HG02571 (cell line): Measurements from ENCODE around the gene SHCBP1.
"Not testable (repeated sequence)": the region's sequence is repeated elsewhere in the genome, so short reads cannot be mapped to it uniquely, and the experiment has no call there.

Source experiments
- ATAC-seq: cut with Tn5 transposase; IDR thresholded peaks from one replicate; pipeline ENCODE4 v1.9.1; 2021; ENCODE audit warnings: mild to moderate bottlenecking, moderate library complexity; ENCODE audit not compliant: unreplicated experiment

Gene SHCBP1

DNA sequence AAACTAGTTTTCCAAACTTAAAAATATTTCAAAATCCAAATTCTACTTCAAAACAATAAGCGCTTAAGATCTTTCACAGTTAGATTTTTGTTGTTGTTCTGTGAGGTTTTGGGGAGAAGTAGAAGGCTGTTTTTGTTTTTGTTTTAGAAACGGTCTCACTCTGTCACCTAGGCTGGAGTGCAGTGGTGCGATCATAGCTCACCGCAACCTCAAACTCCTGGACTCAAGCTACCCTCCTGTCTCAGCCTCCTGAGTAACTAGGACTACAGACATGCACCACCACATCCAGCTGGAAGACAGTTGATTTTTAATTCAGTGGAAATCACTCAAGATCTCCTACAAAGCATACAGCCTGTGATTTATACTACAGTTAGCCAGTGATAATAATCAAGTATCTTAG is 2.7 kb downstream of the SHCBP1 start:
- no peak for ATAC-seq

- ATAC-seq, result no peak
These were observed 7.2 kb downstream of the SHCBP1 start for GRCh38 chr16:46614006-46614405.

- no peak for ATAC-seq
These were observed 7.8 kb downstream of the SHCBP1 start for GRCh38 chr16:46613352-46613751.

DNA sequence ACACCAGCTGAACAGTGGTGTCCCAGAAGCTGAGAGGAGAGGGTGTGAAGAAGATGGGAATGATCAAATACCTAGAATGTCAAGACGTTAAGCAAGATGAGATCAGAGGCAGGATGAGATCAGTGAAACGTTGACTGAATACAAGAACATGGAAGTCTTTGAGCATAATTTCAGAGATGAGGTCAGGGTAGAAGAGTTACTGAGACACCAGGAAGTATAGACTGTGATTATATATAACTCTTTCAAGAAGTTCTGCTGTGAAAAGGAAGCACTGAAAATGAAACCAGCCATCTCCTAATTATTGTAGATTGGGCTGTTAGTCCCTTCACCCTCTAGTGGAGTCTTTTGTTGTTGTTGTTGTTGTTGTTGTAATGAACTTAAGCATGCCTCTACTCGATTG is 9.1 kb downstream of the SHCBP1 start:
- no peak for ATAC-seq

- ATAC-seq, result no peak
These were observed 13.7 kb downstream of the SHCBP1 start for GRCh38 chr16:46607529-46607928.

DNA sequence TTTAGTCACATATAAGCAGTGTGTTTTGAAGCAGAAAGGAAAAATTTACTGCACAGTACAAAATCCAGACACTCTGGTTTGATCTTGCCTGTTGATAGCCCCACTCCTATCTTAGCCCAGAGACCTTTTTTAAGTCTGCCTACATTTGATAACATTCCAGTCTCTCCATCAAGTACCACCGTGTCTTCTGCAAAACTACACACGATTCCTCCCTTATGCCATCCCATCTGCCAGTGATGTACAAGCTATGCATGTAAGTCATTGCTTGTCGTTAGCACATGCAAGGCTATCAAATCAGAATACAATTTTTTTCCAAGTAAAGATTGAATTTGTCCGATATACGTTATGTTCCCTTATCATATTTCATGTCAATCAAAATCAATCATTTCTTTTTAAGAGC is 14.9 kb downstream of the SHCBP1 start:
- no peak for ATAC-seq

- no peak for ATAC-seq
These were observed 29.9 kb downstream of the SHCBP1 start for GRCh38 chr16:46591257-46591656.

GRCh38 chr16:46586011-46586577 is 35.1 kb downstream of the SHCBP1 start:
- no peak for ATAC-seq

- no peak for ATAC-seq
These were observed 38.1 kb downstream of the SHCBP1 start for GRCh38 chr16:46583036-46583435.

DNA sequence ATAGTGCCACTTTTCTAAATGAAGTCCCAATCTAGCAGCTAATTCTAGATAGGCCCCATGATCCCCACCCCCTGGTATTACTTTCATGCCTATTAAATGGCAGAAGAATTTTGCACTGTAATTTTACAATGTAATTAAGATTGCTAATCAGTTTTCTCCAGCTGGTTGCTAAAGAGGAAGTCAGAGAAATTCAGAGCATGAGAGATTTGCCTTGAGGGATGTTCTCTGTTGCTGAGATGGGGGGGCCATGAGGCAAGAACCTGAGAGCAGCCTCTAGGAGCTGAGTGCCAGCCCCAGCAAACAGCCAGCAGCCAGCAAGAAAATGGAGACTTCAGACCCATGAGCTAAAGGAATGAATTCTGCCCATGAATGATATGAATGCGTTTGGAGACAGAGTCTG is 38.9 kb downstream of the SHCBP1 start:
- no peak for ATAC-seq

DNA sequence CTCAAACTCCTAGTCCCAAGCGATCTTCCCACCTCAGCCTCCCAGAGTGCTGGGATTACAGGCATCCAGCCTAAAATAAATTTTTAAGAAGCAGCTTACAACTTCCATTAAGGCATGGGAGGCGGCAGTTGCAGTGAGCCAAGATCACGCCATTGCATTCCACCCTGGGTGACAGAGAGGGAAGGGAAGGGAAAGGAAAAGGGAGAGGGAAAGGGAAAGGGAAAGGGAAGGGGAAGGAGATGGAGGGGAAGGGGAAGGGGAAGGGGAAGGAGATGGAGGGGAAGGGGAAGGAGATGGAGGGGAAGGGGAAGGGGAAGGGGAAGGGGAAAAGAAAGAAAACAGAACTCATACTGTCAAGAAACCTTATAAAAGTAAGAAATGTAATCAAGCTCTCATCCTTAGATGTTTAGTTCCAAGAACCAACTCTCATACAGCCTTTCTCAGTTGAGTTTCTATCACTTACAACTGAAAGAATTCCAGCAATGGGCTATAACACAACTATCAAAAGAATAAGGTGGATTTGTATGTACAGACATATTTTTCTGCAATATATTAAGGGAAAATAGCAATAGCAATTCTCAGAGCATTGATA is 43.1 kb downstream of the SHCBP1 start:
- ATAC-seq, result no peak

DNA sequence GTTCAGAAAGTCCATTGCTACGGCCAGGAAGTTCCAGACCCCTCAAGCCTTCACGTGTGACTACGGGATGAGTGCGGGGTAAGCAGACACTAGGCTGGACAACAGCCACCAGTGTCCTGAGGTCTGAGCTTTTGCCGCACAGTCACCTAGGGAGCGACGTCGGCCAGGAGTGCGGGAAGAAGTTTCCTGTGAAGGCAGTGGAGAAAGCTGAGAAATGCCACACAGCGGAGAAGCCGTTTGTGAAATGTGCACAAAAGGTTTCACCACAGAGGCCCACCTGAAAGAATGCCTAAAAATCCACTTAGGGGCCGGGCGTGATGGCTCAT is 47.4 kb downstream of the SHCBP1 start:
- ATAC-seq, result no peak

GRCh38 chr16:46573008-46573833 is 48.0 kb downstream of the SHCBP1 start:
- ATAC-seq, result no peak

DNA sequence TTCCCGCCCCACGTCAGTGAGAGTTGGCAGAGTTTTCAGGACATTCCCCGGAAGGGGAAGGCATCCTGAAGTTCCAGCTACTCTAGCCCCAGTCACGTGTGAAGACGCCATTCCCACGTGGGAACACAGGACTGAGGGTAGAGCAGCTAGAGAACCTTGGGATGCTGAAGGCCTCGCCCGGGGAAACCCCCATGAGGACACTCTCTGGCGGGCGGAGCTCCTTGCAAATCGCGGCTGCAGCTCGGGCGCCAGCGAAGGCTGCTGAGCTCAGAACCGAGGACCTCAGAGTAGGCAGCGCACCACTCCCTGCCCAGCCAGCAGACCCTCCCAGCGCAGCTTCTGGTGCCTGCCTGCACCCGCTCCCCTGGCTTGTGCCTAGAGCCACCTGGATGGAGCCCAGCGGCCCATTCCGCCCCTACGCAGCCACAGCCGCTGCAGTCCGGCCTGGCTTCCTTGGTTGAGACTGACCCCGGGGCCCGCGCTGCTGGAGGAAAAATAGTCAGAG is 51.9 kb downstream of the SHCBP1 start:
- no peak for ATAC-seq

DNA sequence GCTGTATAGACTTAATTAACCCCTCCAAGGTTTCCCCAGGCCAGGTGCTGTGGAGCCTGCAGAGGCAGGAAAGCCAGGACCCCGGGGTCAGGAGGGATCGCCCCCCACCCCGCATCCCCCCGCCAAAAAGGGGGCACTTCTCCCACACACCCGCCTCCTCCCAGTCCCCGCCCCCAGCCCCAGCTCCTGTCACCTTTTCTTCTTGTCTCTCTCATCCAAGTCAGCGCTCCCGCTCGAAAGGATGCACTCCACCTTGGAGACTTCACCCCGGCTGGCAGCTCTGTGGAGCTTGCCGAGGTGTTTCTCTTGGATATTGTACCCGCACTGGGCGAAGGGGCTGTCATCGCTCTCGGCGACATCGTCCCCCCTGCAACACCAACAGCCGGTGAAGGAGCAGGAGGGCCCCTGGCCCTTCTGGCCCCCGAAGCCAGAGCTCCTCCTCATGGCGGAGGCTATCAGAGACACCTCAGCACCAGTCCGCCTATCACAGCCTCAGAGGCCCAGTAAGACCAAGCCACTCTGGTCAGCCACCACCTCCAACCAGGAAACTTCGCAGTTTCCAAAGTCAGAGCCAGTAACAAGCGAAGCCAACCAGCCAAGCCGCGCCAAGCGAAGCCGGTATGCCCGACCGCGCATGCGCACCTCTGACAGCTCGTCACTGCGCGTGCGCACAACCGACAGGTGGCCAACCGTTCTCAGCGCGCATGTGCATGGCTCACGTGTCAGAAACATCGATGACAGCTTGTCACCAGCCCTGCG is 52.5 kb downstream of the SHCBP1 start:
- no peak for ATAC-seq

DNA sequence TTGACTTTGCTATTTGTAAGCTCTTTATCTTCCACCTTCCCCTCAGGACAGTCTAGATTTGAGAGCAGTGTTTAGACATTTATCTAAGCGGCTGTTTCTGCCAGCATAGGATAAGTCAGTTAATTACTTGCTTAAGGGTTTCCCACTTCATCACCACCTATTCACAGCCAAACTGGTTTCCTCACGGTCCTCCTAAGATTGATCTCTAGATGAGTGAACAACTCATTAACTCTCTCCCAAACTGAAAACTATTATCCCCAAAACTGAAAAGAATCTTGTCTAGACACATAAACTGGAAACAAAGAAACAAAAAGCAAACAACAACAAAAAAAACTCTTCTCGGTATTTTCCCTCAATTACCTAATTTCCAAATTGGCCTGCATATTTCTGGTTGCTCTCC is 58.2 kb downstream of the SHCBP1 start:
- ATAC-seq, result no peak

DNA sequence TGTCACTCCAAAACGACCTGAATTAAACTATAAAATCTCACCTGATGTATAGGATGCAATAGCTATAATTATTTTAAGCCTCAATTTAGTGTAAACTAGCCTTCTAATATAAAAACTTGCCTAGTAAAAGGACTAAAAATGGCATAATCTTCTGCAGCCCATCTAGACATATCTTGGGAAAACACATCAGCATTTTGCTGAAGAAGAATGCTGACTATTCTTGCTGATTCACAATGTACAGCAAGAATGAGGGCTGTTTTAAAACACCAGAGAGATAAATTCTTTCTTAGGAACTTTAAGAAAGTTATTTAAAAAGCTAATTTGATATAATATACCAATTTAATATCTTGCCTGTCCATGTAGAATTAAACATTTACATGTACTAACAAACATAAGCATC is 63.2 kb downstream of the SHCBP1 start:
- ATAC-seq, result no peak

- ATAC-seq, result no peak
These were observed 65.2 kb downstream of the SHCBP1 start for GRCh38 chr16:46555951-46556350.

GRCh38 chr16:46554435-46554834 is 66.7 kb downstream of the SHCBP1 start:
- not testable (repeated sequence) for ATAC-seq

DNA sequence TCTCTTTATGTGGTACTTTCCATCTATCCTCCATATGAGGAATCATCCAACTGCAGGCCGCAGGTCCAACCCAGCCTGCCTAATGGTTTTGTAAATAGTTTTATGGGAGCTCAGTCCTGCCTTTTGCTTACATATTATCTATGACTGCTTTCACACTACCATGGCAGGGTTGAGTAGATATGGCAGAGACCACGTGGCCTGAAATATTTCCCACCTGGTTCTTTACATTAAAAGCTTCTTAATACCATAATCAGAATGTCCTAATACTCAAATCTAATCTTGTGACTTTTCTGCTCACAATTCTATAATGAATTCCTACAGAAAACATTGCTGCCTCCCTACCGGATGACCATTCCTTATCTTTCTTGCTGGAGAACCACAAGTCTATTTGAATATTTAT is 71.7 kb downstream of the SHCBP1 start:
- no peak for ATAC-seq
